Measurements from ENCODE around the gene APOB.

GRCh38 chr2:21067125-21067524 is 23.3 kb upstream of the APOB start:
- TF ChIP-seq POLR2AphosphoS5 (IDR thresholded peaks at IDR 0.05; ENCODE audit: low read depth, low read length) (no peak), REST (IDR thresholded peaks at IDR 0.05; ENCODE audit: insufficient read depth in 1 of 2, low read depth in 2 of 2, low read length in 2 of 2) (no peak), SIN3A (IDR thresholded peaks at IDR 0.05; ENCODE audit: borderline replicate concordance, insufficient read depth, low read length) (no peak), FOXP2 (optimal IDR thresholded peaks at IDR 0.05; ENCODE audit: borderline replicate concordance, extremely low read depth, extremely low read length, insufficient read depth) (no peak), TAF1 (IDR thresholded peaks at IDR 0.05; ENCODE audit: borderline replicate concordance, insufficient read depth, low read length) (no peak)
